GM19395 (cell line): ENCODE measurements around the gene IL17RC.
A peak's percentile ranks its signal among the peaks of the same experiment; 100 is the strongest.
"Not testable (repeated sequence)": the region's sequence is repeated elsewhere in the genome, so short reads cannot be mapped to it uniquely, and the experiment has no call there.

Experiments
- ATAC-seq: cut with Tn5 transposase; IDR thresholded peaks from one replicate; pipeline ENCODE4 v1.9.1; 2021; ENCODE audit warnings: mild to moderate bottlenecking, moderate library complexity; ENCODE audit not compliant: unreplicated experiment

The IL17RC gene

DNA sequence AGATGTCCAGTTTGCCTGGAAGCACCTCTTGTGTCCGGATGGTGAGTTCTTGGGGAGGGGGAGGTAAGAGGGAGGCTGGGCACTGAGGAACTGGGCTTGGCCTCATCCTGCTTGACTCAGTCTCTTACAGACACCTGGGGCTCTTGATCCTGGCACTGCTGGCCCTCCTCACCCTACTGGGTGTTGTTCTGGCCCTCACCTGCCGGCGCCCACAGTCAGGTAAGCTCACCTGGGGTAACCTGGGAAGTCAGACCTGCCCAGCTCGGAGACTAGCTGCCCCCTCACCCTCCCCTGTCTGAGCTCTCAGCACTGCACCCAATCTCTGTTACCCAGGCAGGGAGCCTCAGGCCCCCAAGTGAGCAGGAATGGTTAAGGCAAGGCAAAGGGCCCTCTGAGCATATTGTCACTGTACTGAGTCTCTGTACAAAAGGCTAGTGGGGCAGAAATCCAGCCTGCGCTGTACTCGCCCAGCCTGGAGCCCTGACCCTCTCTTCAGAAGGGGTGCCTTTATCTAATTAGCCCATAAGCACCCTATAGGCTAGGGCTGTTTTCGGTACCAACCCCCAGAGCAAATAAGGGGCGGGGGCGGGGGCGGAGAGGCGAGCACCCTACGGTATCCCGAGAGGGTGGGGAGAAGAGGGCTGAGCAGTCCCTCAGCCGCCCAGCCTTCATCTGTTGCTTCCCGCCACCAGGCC, 2.2 kb upstream of the IL17RC start:
- ATAC-seq: peak; percentile 58

DNA sequence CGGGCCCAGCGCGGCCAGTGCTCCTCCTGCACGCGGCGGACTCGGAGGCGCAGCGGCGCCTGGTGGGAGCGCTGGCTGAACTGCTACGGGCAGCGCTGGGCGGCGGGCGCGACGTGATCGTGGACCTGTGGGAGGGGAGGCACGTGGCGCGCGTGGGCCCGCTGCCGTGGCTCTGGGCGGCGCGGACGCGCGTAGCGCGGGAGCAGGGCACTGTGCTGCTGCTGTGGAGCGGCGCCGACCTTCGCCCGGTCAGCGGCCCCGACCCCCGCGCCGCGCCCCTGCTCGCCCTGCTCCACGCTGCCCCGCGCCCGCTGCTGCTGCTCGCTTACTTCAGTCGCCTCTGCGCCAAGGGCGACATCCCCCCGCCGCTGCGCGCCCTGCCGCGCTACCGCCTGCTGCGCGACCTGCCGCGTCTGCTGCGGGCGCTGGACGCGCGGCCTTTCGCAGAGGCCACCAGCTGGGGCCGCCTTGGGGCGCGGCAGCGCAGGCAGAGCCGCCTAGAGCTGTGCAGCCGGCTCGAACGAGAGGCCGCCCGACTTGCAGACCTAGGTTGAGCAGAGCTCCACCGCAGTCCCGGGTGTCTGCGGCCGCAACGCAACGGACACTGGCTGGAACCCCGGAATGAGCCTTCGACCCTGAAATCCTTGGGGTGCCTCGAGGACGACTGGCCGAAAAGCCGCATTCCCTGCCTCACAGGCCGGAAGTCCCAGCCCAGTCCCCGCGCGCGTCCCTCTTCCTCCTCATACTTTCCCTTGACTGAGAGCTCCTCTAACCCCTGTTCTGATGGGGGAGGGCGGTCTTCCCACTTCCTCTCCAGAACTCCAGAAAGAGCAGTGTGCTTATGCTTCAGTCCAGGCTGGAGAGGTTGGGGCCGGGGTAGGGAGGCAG, 1.4 kb upstream of the IL17RC start:
- ATAC-seq: peak; percentile 48

- no peak for ATAC-seq
These were observed 558 bp upstream of the IL17RC start for GRCh38 chr3:9916346-9916733.

GRCh38 chr3:9917820-9918219, 922 bp downstream of the IL17RC start:
- no peak for ATAC-seq

- no peak for ATAC-seq
These were observed 1.6 kb downstream of the IL17RC start for GRCh38 chr3:9918261-9919038.

DNA sequence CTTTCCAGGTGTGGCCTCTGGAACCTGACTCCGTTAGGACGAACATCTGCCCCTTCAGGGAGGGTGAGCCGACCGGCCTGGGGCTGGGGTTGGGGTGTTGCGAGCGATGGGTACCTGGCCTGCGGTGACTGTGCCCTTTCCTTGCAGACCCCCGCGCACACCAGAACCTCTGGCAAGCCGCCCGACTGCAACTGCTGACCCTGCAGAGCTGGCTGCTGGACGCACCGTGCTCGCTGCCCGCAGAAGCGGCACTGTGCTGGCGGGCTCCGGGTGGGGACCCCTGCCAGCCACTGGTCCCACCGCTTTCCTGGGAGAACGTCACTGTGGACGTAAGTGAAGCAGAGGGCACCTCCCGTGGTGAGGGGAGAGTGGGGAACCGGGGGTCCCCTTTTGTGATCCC, 11.3 kb downstream of the IL17RC start:
- ATAC-seq: no peak

GRCh38 chr3:9930804-9931418, 14.0 kb downstream of the IL17RC start:
- no peak for ATAC-seq

- ATAC-seq: no peak
These were observed 15.6 kb downstream of the IL17RC start for GRCh38 chr3:9932535-9932842.

DNA sequence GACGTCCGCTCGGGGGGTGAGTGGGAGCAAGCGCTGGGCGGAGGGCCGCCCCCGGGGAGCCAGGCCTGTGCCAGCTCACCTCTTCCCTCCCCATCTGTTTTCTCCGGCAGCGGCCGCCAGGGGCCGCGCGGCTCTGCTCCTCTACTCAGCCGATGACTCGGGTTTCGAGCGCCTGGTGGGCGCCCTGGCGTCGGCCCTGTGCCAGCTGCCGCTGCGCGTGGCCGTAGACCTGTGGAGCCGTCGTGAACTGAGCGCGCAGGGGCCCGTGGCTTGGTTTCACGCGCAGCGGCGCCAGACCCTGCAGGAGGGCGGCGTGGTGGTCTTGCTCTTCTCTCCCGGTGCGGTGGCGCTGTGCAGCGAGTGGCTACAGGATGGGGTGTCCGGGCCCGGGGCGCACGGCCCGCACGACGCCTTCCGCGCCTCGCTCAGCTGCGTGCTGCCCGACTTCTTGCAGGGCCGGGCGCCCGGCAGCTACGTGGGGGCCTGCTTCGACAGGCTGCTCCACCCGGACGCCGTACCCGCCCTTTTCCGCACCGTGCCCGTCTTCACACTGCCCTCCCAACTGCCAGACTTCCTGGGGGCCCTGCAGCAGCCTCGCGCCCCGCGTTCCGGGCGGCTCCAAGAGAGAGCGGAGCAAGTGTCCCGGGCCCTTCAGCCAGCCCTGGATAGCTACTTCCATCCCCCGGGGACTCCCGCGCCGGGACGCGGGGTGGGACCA, 16.1 kb downstream of the IL17RC start:
- ATAC-seq: peak; percentile 65

- peak; percentile 88 for ATAC-seq
These were observed 16.8 kb downstream of the IL17RC start, which contains the start of gene CRELD1 for GRCh38 chr3:9933561-9934234. Gene CRELD1, plus strand, starts transcription at chr3:9933834. Its CDS starts 605 bp downstream, at chr3:9934439.

GRCh38 chr3:9934235-9934621, 17.3 kb downstream of the IL17RC start:
- peak; percentile 2 for ATAC-seq

GRCh38 chr3:9934993-9935392, 18.1 kb downstream of the IL17RC start:
- ATAC-seq: no peak

GRCh38 chr3:9935966-9936510, 19.1 kb downstream of the IL17RC start:
- no peak for ATAC-seq

DNA sequence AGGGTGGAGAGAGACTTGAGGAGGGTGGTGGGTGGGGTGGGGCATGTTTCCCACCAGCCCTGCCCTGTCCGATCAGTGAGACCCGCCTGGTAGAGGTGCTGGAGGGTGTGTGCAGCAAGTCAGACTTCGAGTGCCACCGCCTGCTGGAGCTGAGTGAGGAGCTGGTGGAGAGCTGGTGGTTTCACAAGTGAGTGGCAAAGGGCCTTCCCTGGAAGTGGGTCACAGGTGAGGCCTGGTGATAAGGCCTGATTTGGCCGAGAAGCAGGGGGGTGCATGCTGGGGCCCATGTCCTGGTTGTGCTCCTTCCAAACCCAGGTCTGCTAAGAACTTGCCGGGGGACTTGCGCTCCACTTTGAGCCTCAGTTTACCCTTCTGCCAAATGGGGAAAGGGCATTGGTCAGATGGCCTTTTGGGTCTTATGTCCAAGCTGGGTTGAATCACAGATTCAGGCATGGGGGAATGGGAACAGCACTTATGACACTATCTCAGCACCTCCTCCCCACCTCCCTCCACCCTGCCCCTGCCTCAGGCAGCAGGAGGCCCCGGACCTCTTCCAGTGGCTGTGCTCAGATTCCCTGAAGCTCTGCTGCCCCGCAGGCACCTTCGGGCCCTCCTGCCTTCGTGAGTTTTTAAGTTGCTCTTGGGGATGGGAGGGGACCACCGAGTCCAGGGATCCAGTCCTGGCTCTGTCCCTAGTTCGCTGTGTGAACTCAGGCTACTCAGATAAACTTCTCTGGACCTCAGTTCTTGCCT, 20.8 kb downstream of the IL17RC start:
- ATAC-seq: no peak

- ATAC-seq: no peak
These were observed 22.1 kb downstream of the IL17RC start for GRCh38 chr3:9938966-9939365.

DNA sequence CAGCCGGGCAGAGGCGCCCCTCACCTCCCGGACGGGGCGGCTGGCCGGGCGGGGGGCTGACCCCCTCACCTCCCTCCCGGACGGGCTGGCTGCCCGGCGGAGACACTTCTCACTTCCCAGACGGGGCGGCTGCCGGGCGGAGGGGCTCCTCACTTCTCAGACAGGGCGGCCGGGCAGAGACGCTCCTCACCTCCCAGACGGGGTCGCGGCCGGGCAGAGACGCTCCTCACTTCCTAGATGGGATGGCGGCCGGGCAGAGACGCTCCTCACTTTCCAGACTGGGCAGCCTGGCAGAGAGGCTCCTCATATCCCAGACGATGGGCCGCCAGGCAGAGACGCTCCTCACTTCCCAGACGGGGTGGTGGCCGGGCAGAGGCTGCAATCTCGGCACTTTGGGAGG, 23.0 kb downstream of the IL17RC start:
- not testable (repeated sequence) for ATAC-seq

GRCh38 chr3:9940746-9941145, 23.8 kb downstream of the IL17RC start:
- ATAC-seq: no peak

DNA sequence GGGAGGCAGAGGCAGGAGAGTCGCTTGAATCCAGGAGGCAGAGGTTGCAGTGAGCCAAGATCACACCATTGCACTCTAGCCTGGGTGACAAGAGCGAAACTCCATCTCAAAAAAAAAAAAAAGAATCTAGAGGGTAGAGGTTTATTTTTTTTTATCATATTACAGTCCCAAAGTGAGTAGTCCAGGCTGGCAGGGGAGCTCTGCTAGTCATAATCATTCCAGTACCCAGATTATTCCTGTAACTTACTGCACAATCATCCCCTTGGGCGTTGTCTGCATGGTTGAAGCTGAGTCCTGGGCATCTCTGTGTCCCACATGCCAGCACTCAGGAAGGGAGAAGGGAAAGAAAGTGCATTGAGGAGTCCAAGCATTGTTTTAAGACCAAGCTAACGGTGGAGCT, 25.3 kb downstream of the IL17RC start:
- no peak for ATAC-seq
